Stimulated activated CD8-positive, alpha-beta memory T cell treated with anti-CD3 and anti-CD28 coated beads, Interleukin-4, amount 100 ng/mL, for 24 hours (primary cell): Measurements from ENCODE around the gene RETSAT.
"Not testable (repeated sequence)": the region's sequence is repeated elsewhere in the genome, so short reads cannot be mapped to it uniquely, and the experiment has no call there.

Source experiments
- DNase-seq: peaks from one replicate; pipeline ENCODE4 v3.0.0-alpha.2; 2020; ENCODE audit warnings: low read depth

Gene RETSAT

GRCh38 chr2:85354286-85355072 lies at the start of gene RETSAT, which contains the start of gene ELMOD3:
Gene RETSAT (minus strand): TSS chr2:85354528. CDS start chr2:85354507, 21 bp downstream.
Gene ELMOD3 (plus strand): TSS chr2:85354769. CDS start chr2:85357199, 2,430 bp downstream.
- peak; percentile 93 for DNase-seq

GRCh38 chr2:85401844-85402243 lies 47.5 kb upstream of the RETSAT start:
- no peak for DNase-seq

GRCh38 chr2:85401464-85401805 lies 47.1 kb upstream of the RETSAT start:
- DNase-seq, result no peak

DNA sequence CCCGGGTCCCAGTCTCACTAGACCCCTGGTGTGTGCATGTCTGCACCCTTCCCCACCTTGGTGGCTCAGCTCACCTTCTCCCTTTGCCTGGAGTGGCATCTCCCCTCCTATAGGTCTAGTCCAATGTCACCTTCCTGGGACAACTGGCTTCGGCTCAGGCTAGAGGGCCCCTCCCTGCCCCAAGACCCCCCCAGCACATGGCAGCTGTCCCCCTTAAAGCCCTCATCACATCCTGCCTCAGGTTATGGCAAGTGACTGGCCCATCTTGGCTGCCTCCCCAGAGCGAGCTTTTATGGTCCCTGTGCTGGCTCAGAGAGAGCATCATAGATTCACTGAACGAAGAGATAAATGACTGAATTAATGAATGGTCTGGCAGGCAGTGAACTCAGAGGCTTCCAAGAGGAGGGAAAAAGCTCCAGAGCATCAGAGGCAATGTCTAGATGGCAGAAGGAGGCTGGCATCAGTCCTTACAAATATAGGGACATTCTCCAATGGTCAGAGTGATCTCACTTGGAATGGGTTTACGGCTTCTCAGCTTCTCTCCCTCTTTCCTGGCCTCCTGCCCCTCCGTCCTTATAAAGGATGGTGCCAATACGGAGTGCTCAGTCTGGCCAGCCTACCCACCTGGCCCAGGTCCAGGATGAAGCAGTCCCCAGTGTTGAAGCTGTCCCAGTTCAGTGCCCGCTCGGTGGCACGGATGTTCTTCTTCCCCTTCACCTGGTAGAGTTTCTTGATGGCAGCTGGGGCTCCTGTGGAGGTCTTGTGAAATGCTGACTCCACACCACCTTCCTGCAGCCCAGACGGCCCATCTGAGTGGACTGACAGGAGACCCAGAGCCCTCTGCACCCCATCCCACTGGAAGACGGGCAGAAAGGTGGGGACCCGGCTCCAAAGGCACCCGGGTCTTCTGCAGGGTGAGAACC lies 46.5 kb upstream of the RETSAT start:
- DNase-seq, result no peak

DNA sequence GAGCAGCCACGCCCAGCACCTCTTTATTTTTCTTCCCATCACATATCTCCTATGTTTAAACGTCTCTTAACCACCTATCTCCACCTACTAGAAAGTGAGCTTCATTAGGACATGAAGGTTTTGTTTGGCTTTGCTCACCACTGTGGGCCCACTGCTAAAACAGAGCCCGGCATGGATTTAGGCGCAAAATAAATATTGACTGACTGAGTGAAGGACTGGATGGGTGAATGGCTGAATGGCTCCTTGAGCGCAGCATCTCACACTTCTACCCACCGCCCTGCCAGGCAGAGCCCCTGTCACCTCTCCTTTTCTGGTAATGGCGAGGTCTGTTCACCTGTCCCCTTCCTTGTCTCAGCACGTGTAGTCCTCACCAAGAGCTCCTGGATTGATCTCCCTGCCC lies 45.7 kb upstream of the RETSAT start:
- no peak for DNase-seq

DNA sequence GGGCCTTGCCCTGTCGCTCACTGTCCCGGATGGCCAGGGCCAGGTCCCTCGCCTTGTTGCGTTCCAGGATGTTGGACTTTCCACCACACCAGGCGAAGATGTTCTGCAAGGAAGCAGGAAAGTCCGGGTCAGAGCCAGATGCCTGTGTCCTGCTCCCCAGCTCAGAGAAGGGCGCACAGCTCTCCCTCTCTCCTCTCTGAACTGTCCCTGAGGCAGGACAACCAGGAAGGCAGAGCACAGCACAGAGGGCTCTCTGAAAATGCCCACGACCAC lies 44.8 kb upstream of the RETSAT start:
- no peak for DNase-seq

DNA sequence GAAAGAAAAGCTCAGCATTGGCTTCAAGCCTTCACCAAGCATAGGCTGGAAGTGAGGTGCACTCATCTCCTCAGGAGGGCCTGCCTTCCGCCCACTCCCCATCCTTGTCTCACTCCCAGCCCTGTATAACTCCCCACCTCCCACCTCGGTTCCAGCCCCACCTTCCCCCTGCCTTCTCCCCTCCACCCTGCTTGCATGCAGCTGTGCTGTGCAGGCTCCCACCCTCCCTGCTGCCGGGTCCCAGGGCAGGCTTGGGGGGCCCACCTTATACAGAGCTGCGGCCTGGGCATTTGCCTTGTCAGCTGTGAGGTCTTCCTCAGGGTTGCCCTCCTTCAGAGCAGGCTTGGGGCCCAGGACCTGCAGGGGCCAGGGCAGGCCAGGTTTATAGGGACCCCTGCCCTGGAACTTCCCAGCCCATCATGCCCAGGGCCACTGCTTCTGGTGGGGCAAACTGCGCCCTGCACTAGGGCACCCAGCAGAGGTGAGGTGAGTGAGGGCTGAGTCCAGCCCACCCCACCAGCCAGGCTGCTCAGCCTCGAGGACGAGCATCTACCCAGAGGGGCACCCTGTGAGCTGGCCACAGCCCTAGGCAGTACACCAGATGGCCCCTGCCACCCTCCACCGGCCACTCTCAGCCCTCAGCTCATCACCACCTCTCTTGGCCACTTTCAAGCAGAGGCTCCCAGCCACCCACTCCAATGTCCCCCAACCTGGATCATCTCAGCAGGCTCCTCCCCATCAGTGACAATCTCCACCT lies 44.3 kb upstream of the RETSAT start:
- DNase-seq, result no peak

- DNase-seq, result no peak
These were observed 43.6 kb upstream of the RETSAT start for GRCh38 chr2:85397925-85398331.

DNA sequence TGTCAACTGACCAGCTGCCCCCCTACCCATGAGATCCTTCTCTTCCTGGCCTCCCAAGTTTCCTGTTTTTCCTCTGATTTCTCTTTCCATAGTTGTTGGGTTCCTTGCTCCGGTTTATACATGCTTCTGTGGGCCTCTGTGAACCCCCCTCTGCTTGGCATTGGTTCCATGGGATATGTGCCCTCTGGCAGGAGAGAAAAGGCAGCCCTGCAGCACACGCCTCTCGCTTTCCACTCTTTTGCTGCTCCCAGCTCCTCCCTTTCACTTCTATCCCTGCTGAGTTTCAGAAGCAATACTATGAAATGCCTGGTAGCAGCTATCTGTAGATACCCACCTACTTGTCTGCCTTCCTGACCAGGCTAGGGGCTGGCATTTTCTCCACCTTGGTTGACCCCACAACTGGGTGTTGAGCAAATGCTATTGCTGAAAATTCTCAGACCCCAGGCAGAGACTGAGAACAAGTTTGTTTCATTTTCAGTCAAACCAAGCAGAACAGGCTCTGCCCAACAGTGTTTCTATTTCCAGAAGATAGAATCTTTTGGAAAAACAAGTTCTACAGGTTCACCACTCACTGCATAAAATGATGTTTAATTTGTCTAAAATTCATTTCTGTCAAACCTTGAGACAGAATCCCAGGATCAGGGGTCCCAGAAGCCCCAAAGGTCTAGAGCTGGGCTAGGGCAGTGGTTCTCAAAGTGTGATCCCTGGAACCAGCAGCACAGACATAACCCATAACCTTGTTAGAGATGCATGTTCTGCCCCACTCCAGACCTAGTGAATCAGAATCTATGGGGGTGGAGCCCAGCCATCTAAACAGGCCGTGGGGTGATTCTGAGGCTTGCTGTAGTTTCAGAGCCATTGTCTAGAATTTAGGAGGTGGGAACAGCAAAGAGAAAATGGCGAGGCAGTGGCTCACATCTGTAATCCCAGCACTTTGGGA lies 42.5 kb upstream of the RETSAT start:
- no peak for DNase-seq

GRCh38 chr2:85395912-85396475 lies 41.7 kb upstream of the RETSAT start:
- no peak for DNase-seq

DNA sequence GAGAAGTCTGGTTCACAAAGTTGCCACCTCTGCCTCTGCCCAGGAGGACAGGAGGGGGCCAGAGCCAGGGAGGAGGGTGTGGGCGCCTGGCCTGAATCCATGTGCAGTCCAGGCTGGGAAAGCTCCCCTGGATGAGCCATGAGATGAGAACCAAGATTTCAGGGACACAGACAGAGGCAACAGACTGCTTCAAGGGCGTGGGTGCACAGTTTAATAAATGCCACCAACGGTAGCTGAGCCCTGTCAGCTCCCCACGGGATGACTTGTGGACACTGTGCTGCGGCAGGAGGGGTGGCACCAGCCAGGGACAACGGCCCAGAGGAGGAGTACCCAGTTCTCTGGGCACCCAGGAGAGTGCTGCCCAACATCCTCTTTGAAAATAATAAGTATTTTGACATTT lies 40.6 kb upstream of the RETSAT start:
- no peak for DNase-seq

DNA sequence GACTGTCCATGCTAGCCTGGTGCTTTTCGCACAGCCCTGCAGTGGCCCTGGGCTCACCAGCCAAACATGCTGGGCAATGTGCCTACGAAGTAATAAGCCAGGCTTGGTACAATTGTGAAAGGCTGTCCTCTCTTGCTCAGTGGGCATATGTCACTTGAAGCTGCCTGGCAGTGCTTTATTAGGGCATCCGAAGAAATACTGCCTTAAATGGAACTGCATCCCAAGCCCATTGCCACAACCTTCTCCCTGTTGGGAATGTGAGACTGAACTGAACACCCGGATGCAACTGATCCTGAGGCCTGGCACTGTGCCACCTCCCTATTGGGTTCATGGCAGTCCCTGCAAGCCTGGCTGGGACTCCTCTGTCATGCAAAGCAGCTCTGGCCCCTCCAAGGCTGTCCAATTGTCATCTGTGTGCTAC lies 39.9 kb upstream of the RETSAT start:
- DNase-seq, result no peak

DNA sequence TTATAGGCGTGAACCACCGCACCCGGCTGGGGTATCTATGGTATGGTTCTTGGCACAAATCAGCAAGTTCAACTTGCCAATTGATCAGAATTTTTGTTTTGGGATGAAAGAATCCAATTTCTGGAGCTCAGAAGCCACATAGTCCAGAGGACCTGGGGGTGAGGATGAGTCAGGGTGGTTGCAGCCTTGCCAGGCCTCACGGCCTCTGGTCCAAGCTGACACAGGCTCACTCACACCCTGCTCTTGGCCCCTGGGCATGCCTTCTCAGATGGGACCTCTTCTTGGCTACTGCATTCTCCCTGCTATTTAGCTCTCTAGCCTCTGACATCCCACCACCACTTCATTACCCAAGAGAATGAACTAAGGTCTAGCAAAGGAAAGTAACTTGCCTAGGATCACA lies 39.5 kb upstream of the RETSAT start:
- no peak for DNase-seq

DNA sequence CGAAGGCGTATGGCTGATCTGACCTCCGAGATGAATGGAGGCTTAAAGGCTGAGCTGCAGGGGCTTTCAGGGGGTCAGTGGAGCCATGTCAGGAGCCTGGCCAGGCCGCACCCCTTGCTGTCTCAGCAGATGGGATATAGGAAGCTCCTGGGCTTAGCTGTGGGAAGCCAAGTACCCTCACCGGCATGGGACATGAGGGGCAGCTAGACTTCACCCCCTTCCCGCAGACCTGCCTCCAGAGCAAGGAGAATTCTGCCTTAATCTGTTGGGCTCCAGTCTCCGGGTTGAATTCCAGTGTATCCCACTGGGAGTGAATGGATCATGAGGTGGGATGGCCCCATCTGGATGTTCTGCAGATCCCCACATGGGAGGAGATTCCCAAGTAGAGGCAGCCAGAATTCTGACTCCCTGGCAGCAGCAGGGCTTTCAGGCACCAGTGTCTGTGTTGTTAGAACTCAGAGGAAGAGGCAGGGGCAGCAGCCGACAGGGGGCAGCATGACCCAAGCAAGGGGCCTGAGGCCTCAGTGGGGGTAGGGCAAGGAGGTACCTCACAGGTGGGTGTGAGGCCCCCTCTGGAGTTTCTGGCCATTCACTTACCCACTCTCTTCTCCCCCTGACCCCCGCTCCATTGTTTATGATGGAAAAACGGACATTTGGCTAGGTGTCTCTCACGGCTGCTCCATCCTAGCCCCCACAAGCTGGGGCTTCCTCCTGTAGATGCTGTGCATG lies 36.8 kb upstream of the RETSAT start:
- DNase-seq, result peak; percentile 62

DNA sequence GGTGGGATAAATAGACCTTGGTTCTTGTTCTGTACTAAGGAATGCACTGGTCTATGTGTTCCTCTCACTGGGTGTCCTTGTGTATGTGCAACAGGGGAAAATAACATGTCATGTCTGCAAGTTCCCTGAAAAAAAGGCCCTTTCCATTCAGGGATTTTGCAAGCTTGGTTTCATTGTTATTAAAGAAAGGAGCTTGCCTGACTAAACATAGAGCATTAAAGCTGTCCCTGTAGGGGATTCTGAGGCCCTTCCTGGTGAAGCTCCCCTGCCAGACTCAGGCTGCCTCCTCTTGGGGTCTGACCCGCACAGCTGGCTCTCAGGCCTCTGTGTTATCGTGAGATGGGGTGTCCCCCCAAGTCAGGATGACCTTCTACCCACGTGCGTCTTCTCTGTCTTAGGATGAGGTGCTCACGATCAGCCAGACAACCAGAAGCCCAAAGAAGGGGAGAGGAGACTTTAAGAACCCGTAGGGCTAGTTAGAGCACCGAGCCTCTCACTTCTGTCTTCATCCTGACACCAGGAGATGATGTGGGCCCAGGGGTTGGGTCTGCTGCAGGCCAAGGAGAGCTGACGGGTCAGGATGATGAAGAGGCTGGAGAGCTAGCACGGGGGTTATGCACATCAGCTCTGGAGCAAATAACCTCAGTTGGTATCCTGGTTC lies 34.7 kb upstream of the RETSAT start:
- no peak for DNase-seq

DNA sequence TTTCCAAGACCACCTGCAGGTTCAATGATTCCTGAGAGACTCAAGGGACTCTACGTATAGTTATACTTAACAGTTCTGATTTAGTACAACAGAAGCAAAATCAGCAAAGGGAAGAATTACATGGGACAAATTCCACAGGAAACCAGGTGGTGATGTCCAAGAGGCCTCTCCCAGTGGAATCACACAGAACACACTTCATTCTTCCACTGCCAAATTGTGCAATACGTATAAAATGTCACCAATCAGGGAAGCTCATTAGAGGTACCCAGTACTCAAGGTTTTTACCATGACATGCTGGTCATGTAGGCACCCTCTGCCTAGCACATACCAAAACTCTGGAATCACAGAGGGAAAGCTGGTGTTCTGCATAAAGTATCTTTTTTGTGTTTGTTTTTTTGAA lies 33.4 kb upstream of the RETSAT start:
- no peak for DNase-seq

GRCh38 chr2:85385746-85386145 lies 31.4 kb upstream of the RETSAT start:
- DNase-seq, result no peak

GRCh38 chr2:85383850-85384249 lies 29.5 kb upstream of the RETSAT start:
- DNase-seq, result no peak

DNA sequence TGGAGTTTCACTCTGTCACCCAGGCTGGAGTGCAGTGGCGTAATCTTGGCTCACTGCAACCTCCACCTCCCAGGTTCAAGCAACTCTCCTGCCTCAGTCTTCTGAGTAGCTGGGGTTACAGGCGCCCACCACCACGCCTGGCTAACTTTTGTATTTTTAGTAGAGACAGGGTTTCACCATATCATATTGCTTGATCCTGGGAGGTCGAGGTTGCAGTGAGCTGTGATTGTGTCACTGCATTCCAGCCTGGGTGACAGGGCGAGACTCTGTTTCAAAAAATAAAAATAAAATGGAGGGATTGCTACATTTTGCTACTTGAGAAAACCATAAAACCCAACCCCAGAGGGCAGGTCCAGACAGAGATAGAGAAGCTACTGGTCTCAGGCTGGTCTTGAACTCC lies 28.8 kb upstream of the RETSAT start:
- DNase-seq, result not testable (repeated sequence)

GRCh38 chr2:85380048-85380447 lies 25.7 kb upstream of the RETSAT start:
- no peak for DNase-seq
